GM19372 (cell line): Measurements from ENCODE around the gene ESF1.

Source experiments
- ATAC-seq: cut with Tn5 transposase; IDR thresholded peaks from one replicate; pipeline ENCODE4 v1.9.1; 2021; ENCODE audit warnings: mild to moderate bottlenecking, low read depth, moderate library complexity; ENCODE audit not compliant: unreplicated experiment

ESF1 gene

DNA sequence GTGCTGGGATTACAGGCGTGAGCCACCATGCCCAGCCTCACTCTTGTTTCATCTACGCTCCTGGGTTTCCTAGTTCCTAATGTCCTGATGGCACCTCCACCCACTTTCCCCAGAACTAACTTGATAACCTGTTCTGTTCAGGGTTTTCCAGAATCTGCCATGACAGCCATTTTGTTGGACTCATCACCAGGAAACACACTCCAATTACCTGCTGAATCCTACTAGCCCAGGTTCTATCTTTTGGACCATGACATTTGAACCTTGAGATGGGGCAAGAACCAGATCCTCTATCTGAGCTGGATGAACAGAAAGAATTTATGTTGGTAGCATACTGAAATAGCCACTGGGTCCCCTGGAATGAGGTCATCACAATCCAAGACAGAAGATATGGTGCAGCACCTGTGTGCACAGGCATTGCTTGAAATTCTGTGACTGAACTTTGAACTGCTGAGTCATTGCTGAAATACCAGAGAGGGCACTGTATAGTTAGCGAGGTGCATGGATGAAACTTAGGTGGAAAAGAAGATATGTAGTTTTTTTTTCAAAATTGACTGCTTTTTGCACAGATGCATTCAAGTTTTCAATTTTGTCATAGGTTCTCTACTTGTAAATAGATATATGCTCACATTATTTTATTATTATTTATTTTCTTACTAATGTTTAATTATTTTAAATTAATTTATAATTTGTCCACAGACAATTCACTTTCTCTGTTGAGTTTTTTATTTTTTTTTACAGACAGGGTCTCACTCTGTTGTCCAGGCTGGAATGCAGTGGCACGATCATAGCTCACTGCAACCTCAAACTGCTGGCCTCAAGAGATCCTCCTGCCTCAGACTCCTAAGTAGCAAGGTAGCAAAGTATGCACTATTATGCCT is 103.2 kb downstream of the ESF1 start:
- ATAC-seq, result no peak

DNA sequence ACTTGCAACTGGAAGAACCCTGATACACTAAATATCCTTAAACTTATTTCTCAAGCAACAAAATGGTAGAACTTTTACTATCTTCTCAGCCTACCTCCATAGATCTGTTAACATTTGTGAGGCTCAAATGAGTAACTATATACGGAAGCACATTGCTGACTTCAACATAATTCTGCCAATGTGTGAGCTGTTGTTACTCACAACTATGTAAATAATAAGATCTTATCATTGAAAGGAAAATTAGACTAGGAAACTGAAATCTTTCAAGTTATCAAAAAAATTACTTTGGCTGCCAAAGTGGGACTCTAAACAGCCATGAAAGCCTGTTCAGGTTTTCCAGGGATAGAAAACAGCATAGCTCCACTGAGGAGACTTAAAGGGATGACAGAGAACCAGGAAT is 105.8 kb downstream of the ESF1 start:
- no peak for ATAC-seq

DNA sequence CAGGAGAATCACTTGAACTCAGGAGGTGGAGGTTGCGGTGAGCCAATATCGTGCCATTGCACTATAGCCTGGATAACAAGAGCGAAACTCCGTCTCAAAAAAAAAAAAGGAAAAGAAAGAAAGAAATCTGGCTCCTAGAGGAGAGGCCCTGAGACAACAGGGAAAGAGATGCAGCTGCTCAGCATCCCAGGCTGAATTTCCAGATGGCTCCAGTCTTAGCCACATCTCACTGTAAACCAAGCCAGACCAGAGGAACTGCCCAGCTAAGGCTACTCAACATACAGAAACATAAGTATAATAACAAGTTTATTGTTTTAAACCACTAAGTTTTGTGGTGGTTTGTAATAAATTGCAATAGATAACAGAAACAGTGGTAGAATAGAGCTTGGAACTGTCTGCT is 107.5 kb downstream of the ESF1 start:
- ATAC-seq, result no peak

DNA sequence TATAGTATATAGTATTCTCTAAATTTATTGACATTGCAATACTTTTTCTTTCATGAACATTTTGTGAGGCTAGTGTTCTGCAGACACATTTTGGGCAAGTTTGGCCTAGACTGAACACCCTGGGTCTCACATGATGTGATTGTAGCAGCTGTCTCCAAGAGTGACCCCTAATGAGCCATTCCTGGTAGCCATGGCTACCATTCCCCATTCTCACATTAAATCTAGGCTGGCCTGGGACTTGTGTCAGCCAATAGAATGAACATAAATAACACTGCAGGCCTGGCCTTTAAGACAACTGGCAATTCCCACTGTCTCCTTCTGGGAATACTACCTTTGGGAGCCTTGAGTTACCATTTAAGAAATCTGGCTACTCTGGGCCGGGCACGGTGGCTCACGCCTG is 108.0 kb downstream of the ESF1 start:
- no peak for ATAC-seq

DNA sequence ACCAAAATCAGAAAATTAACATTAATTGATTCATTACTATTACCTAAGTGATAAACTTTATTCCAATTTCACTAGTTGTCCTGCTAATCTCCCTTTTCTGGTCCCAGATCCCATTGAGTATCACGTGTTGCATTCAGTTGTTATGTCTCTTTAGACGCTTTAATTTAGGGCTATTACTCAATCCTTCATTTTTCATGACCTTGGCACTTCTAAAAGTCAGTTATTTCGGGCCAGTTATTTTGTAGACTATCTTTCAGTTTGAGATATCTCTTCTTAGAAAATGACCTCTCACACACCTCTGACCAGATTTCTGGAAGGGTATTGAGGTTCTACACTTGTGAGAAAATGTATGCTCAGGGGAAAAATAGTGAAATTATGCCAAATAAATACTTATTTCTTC is 112.0 kb downstream of the ESF1 start:
- no peak for ATAC-seq

DNA sequence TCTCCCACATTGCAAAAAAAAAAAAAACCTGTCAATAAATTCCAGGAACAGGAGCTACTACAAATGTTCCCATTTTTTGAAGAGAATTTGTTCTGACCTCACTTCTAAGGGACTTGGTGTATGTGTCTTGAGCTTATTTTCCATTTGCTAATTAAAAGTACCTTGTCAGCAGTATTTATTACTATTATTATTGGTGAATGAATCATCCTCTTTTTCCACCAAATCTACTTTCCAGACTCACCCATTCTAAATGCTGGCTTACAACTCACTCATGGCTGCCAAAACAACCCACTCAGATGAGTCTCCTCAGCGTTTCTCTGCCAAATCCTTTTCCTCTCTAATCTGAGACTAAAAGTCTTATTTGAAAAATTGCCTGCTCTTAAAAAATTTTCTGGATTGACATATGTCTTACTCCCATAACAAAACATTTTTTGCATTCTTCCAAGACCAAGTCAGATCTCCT is 112.8 kb downstream of the ESF1 start:
- no peak for ATAC-seq

DNA sequence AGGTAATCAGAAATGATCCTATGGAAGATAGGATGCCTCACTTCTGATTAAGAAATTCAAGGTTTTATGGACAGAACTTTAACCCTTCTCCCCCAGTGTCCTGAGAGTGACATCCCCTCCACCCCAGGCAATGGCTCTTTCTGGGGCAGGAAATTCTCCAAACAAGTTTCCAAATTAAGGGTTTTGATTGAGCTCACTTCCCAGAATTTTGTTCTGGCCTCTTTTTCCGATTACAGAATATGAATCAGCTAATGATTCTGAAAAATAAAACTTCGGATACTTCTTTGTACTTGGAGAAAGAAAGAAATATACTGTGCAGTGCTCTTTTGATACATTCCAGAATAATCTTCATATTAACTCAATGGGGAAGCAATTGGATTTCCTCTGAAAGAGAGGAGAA is 113.2 kb downstream of the ESF1 start:
- no peak for ATAC-seq

DNA sequence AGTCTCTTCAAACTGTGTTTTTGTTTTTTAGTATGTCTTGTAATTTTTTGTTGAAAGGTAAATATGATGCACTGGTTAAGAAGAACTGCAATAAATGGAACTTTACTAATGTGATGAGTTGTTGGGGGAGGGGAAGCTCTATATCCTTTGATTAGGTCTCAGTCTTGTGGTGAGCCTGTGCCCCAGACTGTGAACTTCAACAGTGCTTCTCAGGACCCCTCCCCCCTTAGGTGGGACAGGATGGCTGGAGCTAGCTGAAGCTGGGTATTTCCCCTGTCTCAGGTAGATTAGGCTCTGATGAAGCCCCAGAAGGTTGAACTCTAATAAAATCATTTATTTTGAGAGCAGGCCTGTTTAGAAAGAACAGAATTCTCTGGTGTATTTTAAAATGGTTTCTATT is 114.6 kb downstream of the ESF1 start:
- ATAC-seq, result no peak

DNA sequence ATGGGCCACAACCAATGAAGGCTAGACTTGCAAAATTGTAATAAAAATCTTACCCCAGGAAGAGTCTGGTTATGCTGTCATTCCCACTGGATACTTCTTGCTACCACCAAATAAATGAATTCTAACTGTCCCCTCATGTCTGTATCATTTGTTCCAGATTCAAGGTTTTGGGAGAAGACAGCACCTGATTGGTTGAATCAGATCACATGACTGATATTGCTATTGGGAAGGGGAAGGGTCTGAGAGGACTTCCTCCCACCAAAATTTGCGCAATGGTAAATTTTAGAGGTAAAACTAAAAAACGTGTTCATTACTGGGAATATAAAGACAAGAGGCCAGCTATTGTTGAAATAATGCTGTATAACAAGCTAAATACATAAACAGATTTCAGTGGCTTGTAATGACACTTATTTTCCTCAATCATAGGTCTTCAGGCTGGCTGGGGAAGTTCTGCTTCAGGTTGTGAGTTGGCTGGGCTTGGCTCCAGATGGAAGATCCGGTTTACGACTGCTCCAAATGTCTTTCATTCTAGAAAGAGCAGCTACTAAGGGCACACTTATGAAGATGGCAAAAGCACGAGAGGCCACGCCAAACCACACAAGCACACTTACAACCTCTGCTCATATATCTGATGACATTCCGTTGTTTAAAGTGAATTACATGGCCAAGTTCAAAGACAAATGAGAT is 118.9 kb downstream of the ESF1 start:
- no peak for ATAC-seq
